Measurements from ENCODE around the gene HBQ1.
A peak's percentile ranks its signal among the peaks of the same experiment; 100 is the strongest.
"Not testable (repeated sequence)": the region's sequence is repeated elsewhere in the genome, so short reads cannot be mapped to it uniquely, and the experiment has no call there.

The HBQ1 gene

GRCh38 chr16:176477-177382, 3.5 kb upstream of the HBQ1 start, which contains the start of gene HBA1:
HBA1 (plus strand) TSS chr16:176680; CDS start chr16:176717, 37 bp downstream.
- not testable (repeated sequence) for DNase-seq

- no peak for DNase-seq
These were observed 2.9 kb upstream of the HBQ1 start for GRCh38 chr16:177394-177822.

GRCh38 chr16:177981-178667, 2.1 kb upstream of the HBQ1 start:
- DNase-seq = no peak

DNA sequence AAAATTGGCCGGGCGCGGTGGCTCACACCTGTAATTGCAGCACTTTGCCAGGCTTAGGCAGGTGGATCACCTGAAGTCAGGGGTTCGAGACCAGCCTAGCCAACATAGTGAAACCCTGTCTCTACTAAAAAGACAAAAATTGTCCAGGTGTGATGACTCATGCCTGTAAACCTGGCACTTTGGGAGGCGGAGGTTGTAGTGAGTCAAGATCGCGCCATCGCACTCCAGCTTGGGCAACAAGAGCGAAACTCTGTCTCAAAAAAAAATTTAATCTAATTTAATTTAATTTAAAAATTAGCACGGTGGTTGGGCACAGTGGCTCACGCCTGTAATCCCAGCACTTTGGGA, 1.6 kb upstream of the HBQ1 start:
- no peak for DNase-seq

- no peak for DNase-seq
These were observed 807 bp upstream of the HBQ1 start for GRCh38 chr16:179211-180092.

GRCh38 chr16:180681-181564, 664 bp downstream of the HBQ1 start:
- DNase-seq = peak; percentile 86

- DNase-seq = no peak
These were observed 1.3 kb downstream of the HBQ1 start for GRCh38 chr16:181565-182021.

GRCh38 chr16:183005-183404, 2.7 kb downstream of the HBQ1 start:
- DNase-seq = no peak

- DNase-seq = no peak
These were observed 5.0 kb downstream of the HBQ1 start for GRCh38 chr16:185213-185612.

GRCh38 chr16:185691-186090, 5.4 kb downstream of the HBQ1 start:
- DNase-seq = no peak

DNA sequence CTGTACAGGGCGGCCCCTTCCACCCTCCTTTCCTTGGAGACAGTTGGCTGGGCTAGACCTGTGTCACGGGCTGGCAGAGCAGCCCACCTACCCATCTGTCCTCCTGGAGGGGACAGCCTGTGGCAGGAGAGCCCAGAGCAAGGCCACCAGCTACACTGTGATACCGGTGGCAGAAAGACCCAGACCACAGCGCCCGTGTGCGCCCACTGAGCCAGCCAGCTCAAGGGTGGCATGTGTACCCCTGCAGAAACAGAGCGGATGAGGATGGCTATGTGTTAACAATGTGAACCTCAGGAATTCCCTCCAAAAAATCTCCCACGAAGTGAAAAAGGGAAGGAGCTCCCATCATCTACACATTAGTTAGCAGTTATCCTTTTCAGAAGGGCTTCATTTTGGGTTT, 7.1 kb downstream of the HBQ1 start:
- DNase-seq = no peak

DNA sequence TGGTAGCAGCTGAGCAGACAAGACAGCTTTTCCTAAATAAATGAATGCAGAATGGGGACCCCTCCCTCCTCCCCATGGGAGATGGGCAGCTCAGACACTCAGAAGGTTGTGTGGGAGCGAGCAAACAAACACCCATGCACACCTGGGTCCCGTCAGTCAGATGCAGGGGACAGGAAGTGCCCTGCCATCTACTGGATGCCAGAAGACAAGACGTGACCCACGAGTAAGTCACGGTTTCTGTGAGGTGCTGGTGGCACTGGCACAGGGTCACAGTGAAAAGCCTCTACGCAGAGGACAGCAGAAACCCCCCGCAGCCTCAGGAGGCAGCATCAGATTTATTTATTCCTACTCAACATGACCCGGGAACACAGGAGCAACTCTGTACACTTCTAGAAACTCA, 8.4 kb downstream of the HBQ1 start:
- DNase-seq = peak; percentile 18

DNA sequence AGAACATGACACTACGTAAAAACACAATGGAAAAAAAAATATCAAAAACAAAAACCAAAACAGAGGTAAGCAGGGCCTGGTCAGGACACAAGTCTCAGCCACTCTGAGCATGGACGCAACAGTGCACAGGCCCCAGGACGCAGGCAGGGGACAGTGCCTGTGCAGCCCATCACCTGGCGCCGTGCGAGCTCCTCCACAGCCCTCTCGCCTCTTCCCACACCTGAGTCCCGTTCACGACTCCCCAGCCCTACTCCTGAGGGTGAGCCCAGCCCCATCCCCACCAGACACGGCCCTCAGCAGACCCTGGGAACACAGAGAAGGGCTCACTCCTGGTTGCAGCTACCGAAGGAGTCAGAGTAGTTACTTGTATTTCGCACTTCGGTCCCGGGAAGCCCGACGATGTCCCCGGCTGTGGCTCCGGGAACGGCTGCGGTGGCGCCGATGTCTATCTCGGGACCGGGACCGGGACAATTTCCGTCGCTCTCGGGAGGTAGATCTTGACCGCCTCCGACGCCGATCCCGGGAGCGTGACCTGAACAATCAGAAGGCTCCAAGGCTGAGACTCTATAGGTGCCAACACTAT, 9.4 kb downstream of the HBQ1 start:
- no peak for DNase-seq

- no peak for DNase-seq
These were observed 11.6 kb downstream of the HBQ1 start for GRCh38 chr16:191831-192230.

DNA sequence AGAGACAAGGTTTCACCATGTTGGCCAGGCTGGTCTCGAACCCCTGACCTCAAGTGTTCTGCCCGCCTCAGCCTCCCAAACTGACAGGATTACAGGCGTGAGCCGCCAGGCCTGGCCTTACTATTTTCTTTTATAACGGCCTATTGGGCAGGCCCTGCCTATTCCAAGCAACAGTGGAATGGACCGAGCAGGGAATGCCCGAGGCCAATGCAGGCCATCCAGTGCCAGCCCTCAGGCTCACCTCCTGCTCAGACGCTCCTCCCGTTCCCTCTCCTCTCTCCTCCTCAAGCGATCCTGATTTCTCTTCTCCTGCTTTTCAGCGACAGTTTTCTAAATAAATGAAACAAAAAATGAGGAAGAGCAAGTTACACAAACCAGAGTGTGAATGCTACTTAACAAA, 12.4 kb downstream of the HBQ1 start:
- no peak for DNase-seq

- DNase-seq = no peak
These were observed 13.2 kb downstream of the HBQ1 start for GRCh38 chr16:193441-193840.

- DNase-seq = no peak
These were observed 14.3 kb downstream of the HBQ1 start for GRCh38 chr16:194516-194915.

DNA sequence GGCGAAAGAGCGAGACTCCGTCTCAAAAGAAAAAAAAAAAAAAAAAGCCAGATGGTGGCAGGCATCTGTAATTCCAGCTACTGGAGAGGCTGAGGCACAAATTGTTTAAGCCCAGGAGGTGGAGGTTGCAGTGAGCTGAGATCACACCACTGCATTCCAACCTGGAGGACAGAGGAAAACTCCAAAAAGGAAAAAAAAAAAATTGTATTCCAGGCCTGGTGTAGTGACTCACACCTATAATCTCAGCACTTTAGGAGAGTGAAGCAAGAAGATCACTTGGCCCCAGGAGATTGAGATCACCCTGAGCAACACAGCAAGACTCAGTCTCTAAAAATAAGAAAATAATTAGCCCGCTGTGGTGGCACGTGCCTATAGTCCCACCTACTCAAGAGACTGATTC, 20.1 kb downstream of the HBQ1 start:
- DNase-seq = no peak

DNA sequence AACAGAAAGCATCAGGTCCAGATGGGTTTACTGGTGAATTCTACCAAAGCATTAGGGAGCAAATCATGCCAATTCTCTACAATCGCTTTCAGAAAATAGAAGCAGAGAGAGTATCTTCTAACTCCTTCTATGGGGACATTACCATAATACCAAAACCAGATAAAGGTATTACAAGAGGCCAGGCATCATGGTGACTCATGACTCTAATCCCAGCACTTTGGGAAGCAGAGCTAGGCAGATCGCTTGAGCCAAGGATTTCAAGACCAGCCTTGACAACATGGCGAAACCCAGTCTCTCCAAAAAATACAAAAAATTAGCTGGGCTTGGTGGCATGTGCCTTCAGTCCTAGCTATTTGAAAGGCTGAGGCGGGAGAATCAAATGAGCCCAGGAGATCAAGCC, 23.0 kb downstream of the HBQ1 start:
- no peak for DNase-seq

DNA sequence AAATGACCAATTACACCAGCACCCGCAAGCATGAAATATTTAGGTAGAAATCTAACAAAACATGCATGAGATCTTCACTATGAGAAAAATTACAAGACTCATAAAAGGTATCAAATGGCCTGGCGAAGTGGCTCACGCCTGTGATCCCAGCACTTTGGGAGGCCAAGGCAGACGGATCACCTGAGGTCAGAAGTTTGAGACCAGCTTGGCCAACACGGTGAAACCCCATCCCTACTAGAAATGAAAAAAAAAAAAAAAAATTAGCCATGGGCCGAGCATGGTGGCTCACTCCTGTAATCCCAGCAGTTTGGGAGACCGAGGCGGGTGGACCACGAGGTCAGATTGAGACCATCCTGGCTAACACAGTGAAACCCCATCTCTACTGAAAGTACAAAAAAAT, 23.8 kb downstream of the HBQ1 start:
- not testable (repeated sequence) for DNase-seq

- DNase-seq = not testable (repeated sequence)
These were observed 29.1 kb downstream of the HBQ1 start for GRCh38 chr16:209359-209758.

Measured in stimulated activated CD4-positive, alpha-beta T cell treated with anti-CD3 and anti-CD28 coated beads, Interleukin-4, amount 100 ng/mL, for 1 hour (primary cell).